Activated gamma-delta T cell treated with anti-CD3 and anti-CD28 coated beads, Interleukin-2, amount 50 U/mL, for 16 hours (primary cell): ENCODE results near the gene DPH2.

Experiments
- DNase-seq: peaks from one replicate; pipeline ENCODE4 v3.0.0-alpha.2; 2020; ENCODE audit warnings: low read depth

The DPH2 gene

GRCh38 chr1:43969746-43970466 is at the start of gene DPH2:
DPH2 (plus strand) TSS chr1:43970010; CDS start chr1:43970176, 166 bp downstream.
- peak; percentile 96 for DNase-seq

GRCh38 chr1:43921022-43921421 is 48.8 kb upstream of the DPH2 start:
- no peak for DNase-seq

GRCh38 chr1:43924516-43924915 is 45.3 kb upstream of the DPH2 start:
- DNase-seq, result no peak

- DNase-seq, result no peak
These were observed 44.0 kb upstream of the DPH2 start for GRCh38 chr1:43925846-43926245.

- no peak for DNase-seq
These were observed 39.5 kb upstream of the DPH2 start for GRCh38 chr1:43930168-43930948.

GRCh38 chr1:43930949-43931275 is 38.9 kb upstream of the DPH2 start:
- DNase-seq, result no peak

- DNase-seq, result no peak
These were observed 37.8 kb upstream of the DPH2 start for GRCh38 chr1:43931711-43932660.

GRCh38 chr1:43932786-43933385 is 36.9 kb upstream of the DPH2 start:
- no peak for DNase-seq

- DNase-seq, result no peak
These were observed 36.3 kb upstream of the DPH2 start, which contains the start of gene ARTN for GRCh38 chr1:43933386-43934100. ARTN (plus strand) TSS chr1:43933801; CDS start chr1:43935657, 1,856 bp downstream.

- peak; percentile 20 for DNase-seq
These were observed 35.5 kb upstream of the DPH2 start for GRCh38 chr1:43934101-43934985.

- no peak for DNase-seq
These were observed 34.9 kb upstream of the DPH2 start for GRCh38 chr1:43934986-43935324.

- DNase-seq, result no peak
These were observed 33.9 kb upstream of the DPH2 start for GRCh38 chr1:43935711-43936427.

GRCh38 chr1:43936431-43937151 is 33.2 kb upstream of the DPH2 start:
- no peak for DNase-seq

GRCh38 chr1:43937179-43937865 is 32.5 kb upstream of the DPH2 start:
- DNase-seq, result no peak

GRCh38 chr1:43938383-43938782 is 31.4 kb upstream of the DPH2 start:
- DNase-seq, result no peak

GRCh38 chr1:43938892-43939587 is 30.8 kb upstream of the DPH2 start:
- DNase-seq, result no peak

GRCh38 chr1:43942411-43942810 is 27.4 kb upstream of the DPH2 start:
- no peak for DNase-seq

GRCh38 chr1:43944860-43945259 is 24.9 kb upstream of the DPH2 start:
- no peak for DNase-seq
